Spleen (tissue), 7 donors: ENCODE results near the gene MRPL54.

ENCODE experiments used
- CTCF ChIP-seq, 11 experiments: fragments of 200-600 bp in 7 of 11; fragments of 450-650 bp in 4 of 11; sonication (generic) in 4 of 11; IDR thresholded peaks in 8 of 11; conservative IDR thresholded peaks in 3 of 11; 1 replicate in 7 of 11; 2 replicates in 4 of 11; pipeline versions ENCODE4 v1.4.0 to v1.8.0; 2016 to 2021; ENCODE audit warnings: antibody characterized with exemption in 11 of 11, inconsistent platforms in 4 of 11, mild to moderate bottlenecking in 1 of 11
- POLR2A ChIP-seq, 3 donors: fragments of 450-650 bp; IDR thresholded peaks; one replicate each; pipeline ENCODE4 v1.5.1; 2017; ENCODE audit warnings: antibody characterized with exemption in 3 of 3, mild to moderate bottlenecking in 1 of 3
- POLR2AphosphoS5 ChIP-seq, 3 donors: sonication (generic); formaldehyde crosslinking; IDR thresholded peaks; one replicate each; pipeline ENCODE4 v1.5.1; 2017; ENCODE audit warnings: antibody characterized with exemption in 3 of 3
- donor health status: DM: no; HTN: no; CAD: no; lungs with moderate emphysema.
- donor health status: DM: no; HTN: no; CAD: no.
- donor health status: DM: no; HTN: no; CAD: no.

- no peak for TF ChIP-seq CTCF (IDR thresholded peaks at IDR 0.05 in 8 of 11, conservative IDR thresholded peaks at IDR 0.05 in 3 of 11)
- TF ChIP-seq POLR2AphosphoS5 (IDR thresholded peaks at IDR 0.05): no peak
- TF ChIP-seq POLR2A (IDR thresholded peaks at IDR 0.05): no peak
Observed at GRCh38 chr19:3778104-3778867, 15.8 kb downstream of the MRPL54 start.
